ENCODE data around the gene CCDC122.

Gene CCDC122

GRCh38 chr13:43905435-43906031 lies 26.0 kb upstream of the CCDC122 start:
- Histone ChIP-seq H3K36me3 (ENCODE audit: control insufficient read depth in 1 of 2, insufficient read depth in 2 of 2, low read length in 2 of 2) (no peaks in the 10 kb centered on the region), H3K27ac (ENCODE audit: low read length) (no peak overlapping the region), H3K4me3 (ENCODE audit: low read depth in 1 of 2, low read length in 2 of 2) (no peak overlapping the region), H3K9me3 (ENCODE audit: control insufficient read depth in 1 of 2, low read length in 2 of 2) (no peaks in the 10 kb centered on the region), H3K27me3 (ENCODE audit: low read depth, low read length) (no peaks in the 10 kb centered on the region), H3K4me1 (ENCODE audit: control insufficient read depth in 1 of 2, insufficient read depth in 2 of 2, low read length in 2 of 2) (peaks cover 0 to 7% of the 10 kb centered on the region in 2 donors)

- H3K36me3 ChIP-seq (ENCODE audit: control insufficient read depth in 1 of 2, insufficient read depth in 2 of 2, low read length in 2 of 2): peaks cover 0 to 5% of the 10 kb centered on the region in 2 donors
- H3K4me3 ChIP-seq (ENCODE audit: low read depth in 1 of 2, low read length in 2 of 2): no peak overlapping the region
- H3K9me3 ChIP-seq (ENCODE audit: control insufficient read depth in 1 of 2, low read length in 2 of 2): no peaks in the 10 kb centered on the region
- no peaks in the 10 kb centered on the region for H3K4me1 ChIP-seq (ENCODE audit: control insufficient read depth in 1 of 2, insufficient read depth in 2 of 2, low read length in 2 of 2)
- H3K27ac ChIP-seq (ENCODE audit: low read length): no peak overlapping the region
- H3K27me3 ChIP-seq (ENCODE audit: low read depth, low read length): no peaks in the 10 kb centered on the region
Measured at GRCh38 chr13:43895940-43896339, 16.4 kb upstream of the CCDC122 start.

DNA sequence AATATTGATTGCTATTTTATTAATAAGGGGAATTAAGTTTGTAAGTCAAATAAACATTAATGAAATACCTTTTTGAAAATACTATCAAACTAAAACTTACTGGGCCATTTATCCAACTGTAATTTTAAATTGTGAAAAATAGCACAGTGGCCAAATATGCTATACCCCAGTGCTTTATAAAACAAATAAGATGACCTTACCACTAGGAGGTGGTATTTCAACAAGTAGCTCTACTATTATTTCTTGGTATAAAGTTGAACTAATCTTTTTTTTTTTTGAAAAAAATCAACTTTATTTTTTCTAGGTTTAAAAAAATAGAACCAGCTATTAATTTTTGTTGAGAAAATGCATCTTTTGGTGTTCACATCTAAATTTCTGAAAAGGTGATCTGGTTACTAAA lies 14.9 kb upstream of the CCDC122 start:
- Histone ChIP-seq H3K9me3 (ENCODE audit: control insufficient read depth in 1 of 2, low read length in 2 of 2) (no peaks in the 10 kb centered on the region), H3K4me1 (ENCODE audit: control insufficient read depth in 1 of 2, insufficient read depth in 2 of 2, low read length in 2 of 2) (no peaks in the 10 kb centered on the region), H3K27ac (ENCODE audit: low read length) (no peak overlapping the region), H3K27me3 (ENCODE audit: low read depth, low read length) (no peaks in the 10 kb centered on the region), H3K36me3 (ENCODE audit: control insufficient read depth in 1 of 2, insufficient read depth in 2 of 2, low read length in 2 of 2) (peaks cover 0 to 5% of the 10 kb centered on the region in 2 donors), H3K4me3 (ENCODE audit: low read depth in 1 of 2, low read length in 2 of 2) (no peak overlapping the region)

GRCh38 chr13:43884222-43884621 lies 4.7 kb upstream of the CCDC122 start:
- Histone ChIP-seq H3K27ac (ENCODE audit: low read length) (no peak overlapping the region), H3K4me1 (ENCODE audit: control insufficient read depth in 1 of 2, insufficient read depth in 2 of 2, low read length in 2 of 2) (peaks cover 3 to 5% of the 10 kb centered on the region in 2 donors), H3K36me3 (ENCODE audit: control insufficient read depth in 1 of 2, insufficient read depth in 2 of 2, low read length in 2 of 2) (peaks cover 0 to 1% of the 10 kb centered on the region in 2 donors), H3K27me3 (ENCODE audit: low read depth, low read length) (no peaks in the 10 kb centered on the region), H3K9me3 (ENCODE audit: control insufficient read depth in 1 of 2, low read length in 2 of 2) (no peaks in the 10 kb centered on the region), H3K4me3 (ENCODE audit: low read depth in 1 of 2, low read length in 2 of 2) (no peak overlapping the region)

- H3K36me3 ChIP-seq (ENCODE audit: control insufficient read depth in 1 of 2, insufficient read depth in 2 of 2, low read length in 2 of 2): peaks cover 0 to 3% of the 10 kb centered on the region in 2 donors
- no peak overlapping the region for H3K27ac ChIP-seq (ENCODE audit: low read length)
- H3K27me3 ChIP-seq (ENCODE audit: low read depth, low read length): no peaks in the 10 kb centered on the region
- H3K9me3 ChIP-seq (ENCODE audit: control insufficient read depth in 1 of 2, low read length in 2 of 2): no peaks in the 10 kb centered on the region
- peaks cover 4 to 5% of the 10 kb centered on the region in 2 donors for H3K4me1 ChIP-seq (ENCODE audit: control insufficient read depth in 1 of 2, insufficient read depth in 2 of 2, low read length in 2 of 2)
- no peak overlapping the region for H3K4me3 ChIP-seq (ENCODE audit: low read depth in 1 of 2, low read length in 2 of 2)
Measured at GRCh38 chr13:43883631-43884030, 4.1 kb upstream of the CCDC122 start.

DNA sequence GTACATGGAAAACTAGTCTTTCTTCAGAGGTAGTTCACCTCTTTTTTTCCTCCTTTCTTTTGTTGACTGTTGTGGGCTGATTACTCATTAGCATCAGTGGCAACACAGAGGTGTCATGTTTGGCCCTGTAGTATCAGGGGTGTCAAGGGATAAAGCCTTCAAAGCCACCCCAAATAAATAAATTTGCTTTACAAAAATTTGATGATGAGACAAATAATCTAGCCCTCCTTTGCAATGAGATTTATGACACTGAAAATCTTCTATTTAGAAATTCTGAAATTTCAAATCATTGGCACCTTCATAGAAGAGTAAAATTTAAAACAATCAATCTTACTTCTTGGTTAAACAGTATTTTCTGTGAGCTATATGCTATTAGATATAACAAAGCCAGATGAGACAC lies 2.0 kb upstream of the CCDC122 start:
- Histone ChIP-seq H3K27ac (ENCODE audit: low read length) (no peak overlapping the region), H3K4me1 (ENCODE audit: control insufficient read depth in 1 of 2, insufficient read depth in 2 of 2, low read length in 2 of 2) (peaks cover 9 to 10% of the 10 kb centered on the region in 2 donors), H3K4me3 (ENCODE audit: low read depth in 1 of 2, low read length in 2 of 2) (no peak overlapping the region), H3K27me3 (ENCODE audit: low read depth, low read length) (no peaks in the 10 kb centered on the region), H3K9me3 (ENCODE audit: control insufficient read depth in 1 of 2, low read length in 2 of 2) (no peaks in the 10 kb centered on the region), H3K36me3 (ENCODE audit: control insufficient read depth in 1 of 2, insufficient read depth in 2 of 2, low read length in 2 of 2) (peaks cover 0 to 3% of the 10 kb centered on the region in 2 donors)

DNA sequence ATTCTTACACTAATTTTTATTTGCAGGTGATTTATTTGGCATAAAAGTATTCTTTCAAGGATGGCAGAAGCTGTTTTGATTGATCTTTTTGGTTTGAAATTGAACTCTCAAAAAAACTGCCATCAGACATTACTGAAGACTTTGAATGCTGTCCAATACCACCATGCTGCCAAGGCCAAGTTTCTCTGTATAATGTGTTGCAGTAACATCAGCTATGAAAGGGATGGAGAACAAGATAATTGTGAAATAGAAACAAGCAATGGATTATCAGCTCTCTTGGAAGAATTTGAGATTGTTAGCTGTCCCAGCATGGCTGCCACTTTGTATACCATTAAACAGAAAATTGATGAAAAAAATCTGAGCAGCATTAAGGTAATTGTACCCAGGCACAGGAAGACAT lies 1.4 kb upstream of the CCDC122 start:
- Histone ChIP-seq H3K4me3 (ENCODE audit: low read depth in 1 of 2, low read length in 2 of 2) (no peak overlapping the region), H3K27ac (ENCODE audit: low read length) (no peak overlapping the region), H3K27me3 (ENCODE audit: low read depth, low read length) (no peaks in the 10 kb centered on the region), H3K9me3 (ENCODE audit: control insufficient read depth in 1 of 2, low read length in 2 of 2) (no peaks in the 10 kb centered on the region), H3K4me1 (ENCODE audit: control insufficient read depth in 1 of 2, insufficient read depth in 2 of 2, low read length in 2 of 2) (peaks cover 9 to 10% of the 10 kb centered on the region in 2 donors), H3K36me3 (ENCODE audit: control insufficient read depth in 1 of 2, insufficient read depth in 2 of 2, low read length in 2 of 2) (peaks cover 0 to 3% of the 10 kb centered on the region in 2 donors)

DNA sequence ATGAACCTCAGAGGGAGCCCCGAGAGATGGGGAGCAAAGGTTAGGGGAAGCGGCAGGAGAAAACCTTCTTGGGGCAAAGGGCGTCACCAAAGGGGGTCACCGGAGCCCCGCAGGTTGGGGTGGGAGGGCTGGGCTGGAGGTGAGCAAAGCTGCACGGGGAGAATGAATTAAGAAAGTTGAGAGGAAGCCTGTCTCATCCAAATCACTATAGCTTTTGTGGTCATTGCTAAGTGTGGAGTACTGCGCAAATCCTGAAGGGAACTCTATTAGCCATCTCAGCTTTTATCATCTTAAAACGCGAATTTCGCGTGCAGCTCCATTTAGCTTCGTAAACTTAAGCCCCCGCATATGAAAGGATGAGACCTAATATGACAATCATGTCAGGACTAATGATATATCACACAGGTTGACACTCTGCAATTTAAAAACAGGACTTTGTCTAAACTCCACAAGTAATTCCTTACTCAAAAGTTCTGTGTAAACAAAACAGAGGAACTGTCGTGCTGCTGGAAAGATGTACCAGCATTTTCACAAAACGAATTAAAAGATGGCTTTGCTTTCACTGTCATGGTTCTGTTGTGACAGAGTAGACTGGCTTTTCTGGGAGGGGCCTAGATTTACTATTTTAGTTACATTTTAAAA lies 795 bp upstream of the CCDC122 start:
- no peak overlapping the region for H3K27ac ChIP-seq (ENCODE audit: low read length)
- H3K4me3 ChIP-seq (ENCODE audit: low read depth in 1 of 2, low read length in 2 of 2): peak overlapping the region; percentile 64 to 73

DNA sequence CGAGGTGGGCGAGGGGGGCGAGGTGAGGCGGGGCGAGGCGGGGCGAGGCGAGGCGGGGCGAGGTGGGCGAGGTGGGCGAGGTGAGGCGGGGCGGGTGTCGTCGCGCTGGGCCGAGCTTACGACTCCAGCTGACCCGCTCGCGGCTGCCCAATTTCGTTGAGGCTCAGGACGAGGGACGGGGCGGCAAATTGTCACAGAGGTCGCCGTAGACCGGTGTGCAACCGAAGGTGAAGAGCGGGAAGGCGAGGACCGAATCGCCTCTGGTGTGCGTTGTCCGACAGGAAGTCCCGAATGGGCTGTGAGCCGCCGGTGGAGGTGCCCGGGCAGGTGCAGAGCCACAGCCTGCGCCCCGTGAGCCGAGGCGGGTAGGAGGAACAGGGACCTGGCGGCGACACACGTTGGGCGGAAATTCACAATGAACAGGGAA lies 228 bp upstream of the CCDC122 start, which contains the start of gene LACC1:
TSS of gene LACC1 (plus strand) at position 150 of the 427 bp plus-strand sequence. CDS start 1,082 bp downstream, outside the sequence.
- Histone ChIP-seq H3K27me3 (ENCODE audit: low read depth, low read length) (no peaks in the 10 kb centered on the region), H3K27ac (ENCODE audit: low read length) (peak within 1 kb of the TSS; percentile 80), H3K9me3 (ENCODE audit: control insufficient read depth in 1 of 2, low read length in 2 of 2) (no peaks in the 10 kb centered on the region), H3K36me3 (ENCODE audit: control insufficient read depth in 1 of 2, insufficient read depth in 2 of 2, low read length in 2 of 2) (peaks cover 0 to 3% of the 10 kb centered on the region in 2 donors), H3K4me1 (ENCODE audit: control insufficient read depth in 1 of 2, insufficient read depth in 2 of 2, low read length in 2 of 2) (peaks cover 10% of the 10 kb centered on the region in 2 donors), H3K4me3 (ENCODE audit: low read depth in 1 of 2, low read length in 2 of 2) (peak within 1 kb of the TSS; percentile 64 to 73)

More for the DNA sequence above, 795 bp upstream of the CCDC122 start:
- H3K4me1 ChIP-seq (ENCODE audit: control insufficient read depth in 1 of 2, insufficient read depth in 2 of 2, low read length in 2 of 2): peaks cover 9 to 10% of the 10 kb centered on the region in 2 donors
- H3K9me3 ChIP-seq (ENCODE audit: control insufficient read depth in 1 of 2, low read length in 2 of 2): no peaks in the 10 kb centered on the region
- no peaks in the 10 kb centered on the region for H3K27me3 ChIP-seq (ENCODE audit: low read depth, low read length)
- peaks cover 0 to 3% of the 10 kb centered on the region in 2 donors for H3K36me3 ChIP-seq (ENCODE audit: control insufficient read depth in 1 of 2, insufficient read depth in 2 of 2, low read length in 2 of 2)

DNA sequence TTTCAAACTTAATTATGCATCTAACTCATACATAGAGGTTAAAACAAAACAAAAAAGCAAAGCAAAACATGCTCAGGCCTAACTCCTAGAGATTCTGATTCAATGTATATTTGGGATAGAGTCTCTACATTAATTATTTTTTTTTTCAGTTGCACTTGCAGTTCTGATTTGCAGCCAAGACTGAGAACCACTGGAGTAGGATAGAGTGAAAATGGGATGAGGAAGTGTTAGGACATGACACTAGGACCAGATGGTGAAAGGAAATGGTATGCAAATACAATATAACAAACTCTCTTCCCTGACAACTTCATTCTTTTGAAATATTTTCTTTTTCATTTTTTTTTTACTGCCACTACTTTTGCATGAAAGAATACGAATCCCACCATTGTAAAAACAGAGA lies 1.8 kb downstream of the CCDC122 start:
- H3K36me3 ChIP-seq (ENCODE audit: control insufficient read depth in 1 of 2, insufficient read depth in 2 of 2, low read length in 2 of 2): peaks cover 0 to 3% of the 10 kb centered on the region in 2 donors
- no peaks in the 10 kb centered on the region for H3K27me3 ChIP-seq (ENCODE audit: low read depth, low read length)
- H3K27ac ChIP-seq (ENCODE audit: low read length): no peak overlapping the region
- H3K4me1 ChIP-seq (ENCODE audit: control insufficient read depth in 1 of 2, insufficient read depth in 2 of 2, low read length in 2 of 2): peaks cover 10 to 12% of the 10 kb centered on the region in 2 donors
- no peak overlapping the region for H3K4me3 ChIP-seq (ENCODE audit: low read depth in 1 of 2, low read length in 2 of 2)
- H3K9me3 ChIP-seq (ENCODE audit: control insufficient read depth in 1 of 2, low read length in 2 of 2): no peaks in the 10 kb centered on the region

DNA sequence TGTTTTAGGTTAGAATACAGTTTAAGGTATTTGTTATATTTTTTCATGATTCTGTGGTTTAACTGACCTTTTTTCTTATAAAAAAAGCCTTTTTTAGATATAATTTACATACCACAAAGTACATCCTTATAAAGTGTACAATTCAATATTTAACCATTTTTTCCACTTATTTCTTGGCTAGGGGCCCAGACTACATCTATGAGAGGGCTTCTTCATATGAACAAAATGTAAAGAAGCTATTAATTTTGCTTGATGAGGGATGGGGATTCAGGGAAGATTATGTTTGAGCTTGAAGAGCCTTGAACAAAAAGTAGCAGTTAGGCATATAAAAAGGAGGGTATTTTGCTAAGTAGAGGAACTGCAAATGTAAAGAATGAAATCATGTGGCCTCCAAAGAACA lies 2.2 kb downstream of the CCDC122 start:
- Histone ChIP-seq H3K9me3 (ENCODE audit: control insufficient read depth in 1 of 2, low read length in 2 of 2) (no peaks in the 10 kb centered on the region), H3K27ac (ENCODE audit: low read length) (no peak overlapping the region), H3K27me3 (ENCODE audit: low read depth, low read length) (no peaks in the 10 kb centered on the region), H3K4me1 (ENCODE audit: control insufficient read depth in 1 of 2, insufficient read depth in 2 of 2, low read length in 2 of 2) (peaks cover 10 to 12% of the 10 kb centered on the region in 2 donors), H3K36me3 (ENCODE audit: control insufficient read depth in 1 of 2, insufficient read depth in 2 of 2, low read length in 2 of 2) (peaks cover 0 to 3% of the 10 kb centered on the region in 2 donors), H3K4me3 (ENCODE audit: low read depth in 1 of 2, low read length in 2 of 2) (no peak overlapping the region)

Data from muscle layer of duodenum (tissue), 2 donors.